NCI-H2227 (cell line): ENCODE data around the gene NSD1.
"Not testable (repeated sequence)": the region's sequence is repeated elsewhere in the genome, so short reads cannot be mapped to it uniquely, and the experiment has no call there.

Experiments used
- DNase-seq: peaks from one replicate; lab custom pipeline; 2025; ENCODE audit not compliant: unreplicated experiment; lab: John Stamatoyannopoulos, UW

NSD1 gene

DNA sequence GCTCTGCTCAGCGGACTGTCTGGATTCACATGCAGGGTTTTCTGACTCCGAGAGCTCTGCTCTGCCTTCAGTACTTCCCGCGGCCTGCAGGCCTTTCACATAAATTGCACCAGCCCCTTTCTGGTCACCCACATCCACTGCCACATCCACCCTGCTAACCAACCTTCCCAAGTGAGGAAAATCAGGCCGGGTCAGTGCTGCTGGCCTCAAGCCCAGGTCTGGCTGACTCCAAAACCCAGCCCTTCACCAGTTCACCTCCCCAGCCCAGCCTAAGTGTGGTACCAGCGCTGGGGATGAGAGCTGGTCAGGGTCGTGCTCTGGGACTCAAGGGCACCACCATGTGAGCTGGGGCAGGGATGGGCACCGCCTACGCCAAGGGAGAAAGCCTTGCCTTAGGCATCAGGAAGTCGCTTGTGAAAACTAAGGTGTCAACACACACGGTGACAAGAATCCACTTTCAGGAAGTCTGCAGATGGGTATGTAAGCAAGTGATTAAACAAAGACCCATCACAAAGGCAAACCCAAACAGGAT lies 205.6 kb downstream of the NSD1 start:
- no peak for DNase-seq

DNA sequence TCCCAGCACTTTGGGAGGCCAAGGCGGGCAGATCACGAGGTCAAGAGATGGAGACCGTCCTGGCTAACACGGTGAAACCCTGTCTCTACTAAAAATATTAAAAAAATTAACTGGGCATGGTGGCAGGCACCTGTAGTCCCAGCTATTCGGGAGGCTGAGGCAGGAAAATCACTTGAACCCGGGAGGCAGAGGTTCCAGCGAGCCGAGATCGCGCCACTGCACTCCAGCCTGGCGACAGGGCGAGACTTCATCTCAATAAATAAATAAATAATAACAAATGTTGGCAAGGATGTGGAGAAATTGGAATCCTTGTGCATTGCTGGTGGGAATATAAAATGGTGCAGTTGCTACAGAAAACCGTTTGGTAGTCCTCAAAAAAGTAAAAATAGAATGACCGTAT lies 209.4 kb downstream of the NSD1 start:
- DNase-seq = not testable (repeated sequence)

DNA sequence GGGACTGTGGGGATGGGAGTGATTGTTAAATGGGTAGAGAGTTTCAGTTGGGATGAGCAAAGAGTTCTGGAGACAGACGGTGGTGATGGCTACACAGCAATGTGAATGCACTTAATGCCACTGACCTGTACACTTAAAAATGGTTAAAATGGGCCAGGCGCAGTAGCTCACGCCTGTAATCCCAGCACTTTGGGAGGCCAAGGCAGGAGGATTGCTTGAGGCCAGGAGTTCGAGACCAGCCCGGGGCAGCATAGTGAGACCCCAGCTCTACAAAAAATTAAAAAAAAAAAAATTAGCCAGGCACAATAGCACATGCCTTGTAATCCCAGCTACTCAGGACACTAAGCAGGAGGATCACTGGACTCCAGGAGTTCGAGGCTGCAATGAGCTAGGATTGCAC lies 210.2 kb downstream of the NSD1 start:
- no peak for DNase-seq

GRCh38 chr5:177344891-177345290 lies 211.3 kb downstream of the NSD1 start:
- no peak for DNase-seq

- no peak for DNase-seq
Observed at GRCh38 chr5:177346820-177347219, 213.2 kb downstream of the NSD1 start.

GRCh38 chr5:177347699-177348098 lies 214.1 kb downstream of the NSD1 start:
- no peak for DNase-seq

- no peak for DNase-seq
Observed at GRCh38 chr5:177349362-177349647, 215.7 kb downstream of the NSD1 start.

DNA sequence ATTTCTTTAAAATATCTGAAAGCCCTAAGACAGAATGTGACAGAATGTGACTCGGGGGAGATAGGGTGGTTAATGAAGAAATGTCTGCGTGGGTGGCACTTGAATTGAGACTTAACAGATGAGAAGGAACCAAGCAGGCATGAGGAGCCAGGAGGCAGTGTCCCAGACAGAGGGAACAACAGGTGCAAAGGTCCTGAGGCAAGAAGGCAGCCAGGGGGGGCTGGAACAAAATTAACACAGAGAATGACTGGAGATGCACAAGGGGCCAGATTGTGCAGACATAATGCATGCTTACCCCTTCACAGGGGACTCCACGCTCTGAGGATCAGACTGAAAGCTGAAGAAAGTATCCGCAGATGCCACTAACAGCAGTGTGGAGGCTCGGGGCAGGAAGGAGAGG lies 216.2 kb downstream of the NSD1 start:
- no peak for DNase-seq
